NCI-H1417 (cell line): ENCODE results near the gene HAUS8.

Experiments used
- DNase-seq, 3 experiments: peaks; one replicate each; lab custom pipeline; 2025; lab: John Stamatoyannopoulos, UW

HAUS8 gene

GRCh38 chr19:17075864-17076542, 751 bp upstream of the HAUS8 start:
- peak in 2 of 3 experiments; percentile 62 to 73 for DNase-seq

- DNase-seq: no peak
Observed at GRCh38 chr19:17074634-17075034, 618 bp downstream of the HAUS8 start.

GRCh38 chr19:17073869-17074633, 1.2 kb downstream of the HAUS8 start:
- DNase-seq: peak in 2 of 3 experiments; percentile 84 to 93

GRCh38 chr19:17070912-17071311, 4.3 kb downstream of the HAUS8 start:
- no peak for DNase-seq

GRCh38 chr19:17070421-17070820, 4.8 kb downstream of the HAUS8 start:
- DNase-seq: no peak

GRCh38 chr19:17069193-17069592, 6.1 kb downstream of the HAUS8 start:
- no peak for DNase-seq

- no peak for DNase-seq
Observed at GRCh38 chr19:17063428-17063827, 11.8 kb downstream of the HAUS8 start.

GRCh38 chr19:17061691-17062090, 13.6 kb downstream of the HAUS8 start:
- DNase-seq: no peak

GRCh38 chr19:17061205-17061604, 14.0 kb downstream of the HAUS8 start:
- DNase-seq: no peak

- no peak for DNase-seq
Observed at GRCh38 chr19:17060802-17061201, 14.4 kb downstream of the HAUS8 start.

GRCh38 chr19:17058236-17058635, 17.0 kb downstream of the HAUS8 start:
- DNase-seq: peak in 2 of 3 experiments; percentile 43 to 54

- DNase-seq: no peak
Observed at GRCh38 chr19:17055636-17056035, 19.6 kb downstream of the HAUS8 start.

- DNase-seq: no peak
Observed at GRCh38 chr19:17054746-17055145, 20.5 kb downstream of the HAUS8 start.

GRCh38 chr19:17052439-17052838, 22.8 kb downstream of the HAUS8 start:
- DNase-seq: peak in 1 of 3 experiments; percentile 42

- no peak for DNase-seq
Observed at GRCh38 chr19:17049711-17050280, 25.5 kb downstream of the HAUS8 start.

GRCh38 chr19:17048885-17049453, 26.3 kb downstream of the HAUS8 start:
- DNase-seq: no peak

- DNase-seq: no peak
Observed at GRCh38 chr19:17045907-17046502, 29.2 kb downstream of the HAUS8 start.

GRCh38 chr19:17043744-17044143, 31.5 kb downstream of the HAUS8 start:
- DNase-seq: no peak

GRCh38 chr19:17041976-17042375, 33.3 kb downstream of the HAUS8 start:
- DNase-seq: peak in 2 of 3 experiments; percentile 45 to 67

GRCh38 chr19:17037966-17038500, 37.2 kb downstream of the HAUS8 start:
- DNase-seq: no peak

- DNase-seq: no peak
Observed at GRCh38 chr19:17037184-17037583, 38.1 kb downstream of the HAUS8 start.

GRCh38 chr19:17036640-17037039, 38.6 kb downstream of the HAUS8 start:
- no peak for DNase-seq
